HG03039 (cell line): ENCODE results near the gene PCSK6.
"Not testable (repeated sequence)": the region's sequence is repeated elsewhere in the genome, so short reads cannot be mapped to it uniquely, and the experiment has no call there.

Experiments used
- ATAC-seq: cut with Tn5 transposase; IDR thresholded peaks from one replicate; pipeline ENCODE4 v1.9.1; 2021; ENCODE audit warnings: mild to moderate bottlenecking, moderate library complexity; ENCODE audit not compliant: unreplicated experiment

PCSK6 gene

DNA sequence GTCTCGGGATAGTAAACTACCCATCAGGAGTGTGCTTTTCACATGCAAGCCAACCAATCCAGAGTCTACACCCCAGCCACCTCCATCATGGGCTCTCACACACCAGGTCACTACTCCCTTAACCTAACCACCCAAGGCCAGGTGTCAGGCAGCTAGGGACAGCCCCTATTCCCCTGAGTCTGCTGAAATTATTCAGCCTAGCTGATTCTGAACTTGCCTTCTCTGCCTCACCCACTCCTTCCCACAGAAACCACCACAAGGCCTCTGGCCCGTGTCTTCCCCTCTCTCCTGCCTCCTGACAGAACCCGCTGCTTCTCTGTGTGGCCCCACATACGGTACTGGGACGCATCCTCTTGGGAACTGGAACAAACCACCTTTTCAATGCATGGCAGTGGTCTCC is 82.1 kb downstream of the PCSK6 start:
- peak; percentile 98 for ATAC-seq

- ATAC-seq = peak; percentile 5
Observed at GRCh38 chr15:101406526-101407195, 82.8 kb downstream of the PCSK6 start.

DNA sequence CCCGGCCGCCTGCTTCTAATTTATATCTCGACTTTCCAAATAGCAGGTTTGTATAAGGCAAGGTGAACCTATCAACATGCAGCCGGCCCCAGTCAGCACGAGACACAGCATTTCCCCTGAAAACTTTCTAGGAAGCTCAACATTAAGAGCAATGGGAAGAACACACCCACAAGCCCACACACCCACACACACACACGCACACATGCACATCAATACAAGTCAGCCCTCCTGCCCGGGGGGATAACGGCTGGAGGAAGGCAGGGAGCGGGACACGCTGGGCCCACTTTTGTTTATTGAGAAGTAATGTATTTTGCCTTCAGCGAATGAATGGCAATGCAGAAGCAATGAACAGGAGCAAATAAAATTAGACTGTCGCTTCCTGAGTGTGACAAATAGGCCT is 83.5 kb downstream of the PCSK6 start:
- ATAC-seq = no peak

DNA sequence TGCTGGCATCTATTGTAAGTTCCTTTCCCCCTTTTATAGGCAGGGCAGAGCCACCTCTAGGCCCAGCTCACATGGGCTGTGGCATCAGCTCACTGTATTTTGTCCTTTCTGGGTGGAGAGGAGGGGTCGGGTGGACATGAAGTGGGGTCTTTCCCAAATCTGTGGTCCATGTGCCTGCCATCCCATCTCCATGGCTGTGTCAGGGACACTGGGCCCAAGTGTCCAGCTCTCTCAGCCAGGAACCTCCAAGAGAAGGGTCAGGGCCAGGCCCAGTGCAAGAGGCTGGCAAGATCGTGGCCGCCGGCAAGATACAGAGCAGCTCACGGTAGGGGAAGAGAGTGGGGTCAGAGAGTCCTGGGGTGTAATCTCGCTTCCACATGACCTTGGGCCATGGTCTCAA is 85.3 kb downstream of the PCSK6 start:
- ATAC-seq = no peak

GRCh38 chr15:101402883-101403282 is 86.6 kb downstream of the PCSK6 start:
- not testable (repeated sequence) for ATAC-seq

DNA sequence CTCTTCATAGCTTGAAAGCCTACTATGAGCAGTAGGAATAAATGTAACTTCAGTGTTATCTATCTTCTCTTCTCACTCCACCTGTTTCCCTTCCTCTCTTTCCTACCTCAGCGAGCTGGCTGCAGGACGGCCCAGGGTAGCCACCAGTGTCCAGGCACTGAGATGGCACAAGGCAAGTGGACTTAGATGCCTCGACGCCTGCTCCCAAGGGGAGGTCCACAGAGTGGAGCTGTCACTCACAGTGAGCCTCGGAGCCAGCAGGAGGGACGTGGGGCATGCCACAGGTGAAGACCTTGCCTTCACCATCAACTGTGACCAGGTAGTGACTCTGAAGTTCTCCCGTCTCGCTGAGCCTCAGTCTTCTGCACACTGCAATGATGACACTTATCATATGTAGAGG is 88.2 kb downstream of the PCSK6 start:
- ATAC-seq = no peak

- no peak for ATAC-seq
Observed at GRCh38 chr15:101399431-101399830, 90.1 kb downstream of the PCSK6 start.

- ATAC-seq = no peak
Observed at GRCh38 chr15:101398247-101398646, 91.3 kb downstream of the PCSK6 start.

GRCh38 chr15:101397521-101398003 is 91.9 kb downstream of the PCSK6 start:
- ATAC-seq = no peak

GRCh38 chr15:101396484-101397261 is 92.8 kb downstream of the PCSK6 start:
- ATAC-seq = no peak

DNA sequence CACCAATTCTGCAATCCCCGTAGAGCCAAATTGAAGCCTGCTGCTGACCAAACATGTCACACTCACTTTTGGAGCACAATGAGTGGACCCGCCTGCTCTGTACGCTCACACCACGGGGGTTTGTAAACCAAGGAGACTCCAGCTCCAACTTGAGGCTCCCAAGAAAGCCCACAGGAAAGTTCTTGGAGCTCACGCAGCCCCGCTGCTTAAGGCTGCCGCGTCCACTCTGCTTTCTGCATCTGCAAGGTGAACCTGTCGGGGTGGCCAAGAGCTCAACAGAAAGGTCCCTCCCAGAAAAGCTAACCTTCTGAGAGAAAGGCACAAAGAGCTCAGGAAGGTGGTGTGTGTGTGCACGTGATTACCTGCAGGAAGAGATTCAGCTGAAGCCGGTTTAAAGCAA is 94.9 kb downstream of the PCSK6 start:
- no peak for ATAC-seq

GRCh38 chr15:101394056-101394630 is 95.4 kb downstream of the PCSK6 start:
- no peak for ATAC-seq

DNA sequence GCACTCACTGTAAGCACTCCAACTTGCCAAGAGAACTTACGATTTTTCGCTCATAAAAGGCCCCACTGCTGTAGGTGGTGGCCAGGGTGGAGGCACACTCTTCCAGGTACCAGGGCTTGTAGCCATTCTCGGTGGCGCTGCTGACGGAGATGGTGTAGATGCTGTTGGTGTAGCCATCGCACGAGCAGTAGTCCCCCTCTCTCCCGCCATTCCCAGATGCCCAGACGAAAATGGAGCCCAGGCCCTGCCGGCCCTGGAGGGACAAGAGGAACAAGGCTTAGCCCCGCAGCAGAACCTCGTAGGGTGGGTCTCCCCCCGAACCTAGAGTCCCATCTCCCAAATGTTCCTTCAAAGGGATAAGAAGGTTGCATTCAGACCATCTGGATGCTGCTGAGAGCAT is 96.3 kb downstream of the PCSK6 start:
- ATAC-seq = no peak

DNA sequence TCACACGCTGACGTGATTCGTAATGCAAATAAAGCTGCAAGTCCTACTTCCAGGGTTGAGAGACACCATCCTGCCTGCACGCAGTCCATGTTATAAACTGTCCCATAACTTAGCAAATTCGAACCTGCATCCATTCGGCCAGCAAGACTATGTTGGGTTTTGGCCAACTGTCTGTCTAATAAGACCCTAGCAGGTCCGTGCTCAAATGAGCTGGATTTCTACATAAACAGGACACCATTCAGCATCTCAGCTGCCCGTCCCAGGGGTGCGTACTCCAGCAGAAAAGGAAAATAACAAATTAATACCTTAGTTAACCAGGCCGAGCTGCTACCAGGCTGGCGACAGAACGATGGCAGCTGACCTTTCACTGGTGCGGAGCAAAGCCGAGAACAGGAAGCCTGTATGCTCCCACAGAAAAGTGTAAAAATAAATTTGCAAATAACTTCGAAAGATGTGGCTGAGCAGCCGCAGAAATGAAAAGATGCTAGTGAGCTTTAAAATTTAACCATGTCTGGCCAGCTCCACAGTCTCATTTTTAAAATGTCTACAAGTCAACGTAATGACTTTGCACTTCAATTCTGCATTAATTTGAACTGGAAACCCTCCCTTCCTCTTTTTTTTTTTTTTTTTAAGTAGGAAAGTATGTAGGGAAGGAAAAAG is 97.4 kb downstream of the PCSK6 start:
- no peak for ATAC-seq

- no peak for ATAC-seq
Observed at GRCh38 chr15:101391431-101391830, 98.1 kb downstream of the PCSK6 start.

DNA sequence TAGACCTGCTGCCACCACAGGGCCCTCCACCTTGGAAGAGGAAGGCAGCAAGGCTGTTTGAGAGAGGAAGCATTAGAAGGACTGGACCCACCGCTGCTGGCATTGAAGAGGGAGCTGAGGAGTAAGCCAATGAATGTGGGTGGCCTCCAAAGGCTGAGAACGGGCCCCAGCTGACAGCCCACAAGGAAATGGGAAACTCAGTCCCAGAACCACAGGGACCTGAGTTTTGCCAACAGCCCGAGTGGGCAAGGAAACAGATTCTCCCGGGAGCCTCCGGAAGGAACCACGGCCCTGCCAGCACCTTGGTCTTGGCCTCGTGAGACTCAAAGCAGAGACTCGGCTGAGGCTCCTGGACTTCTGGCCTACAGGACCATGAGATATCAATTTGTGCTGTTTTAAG is 99.0 kb downstream of the PCSK6 start:
- ATAC-seq = no peak

DNA sequence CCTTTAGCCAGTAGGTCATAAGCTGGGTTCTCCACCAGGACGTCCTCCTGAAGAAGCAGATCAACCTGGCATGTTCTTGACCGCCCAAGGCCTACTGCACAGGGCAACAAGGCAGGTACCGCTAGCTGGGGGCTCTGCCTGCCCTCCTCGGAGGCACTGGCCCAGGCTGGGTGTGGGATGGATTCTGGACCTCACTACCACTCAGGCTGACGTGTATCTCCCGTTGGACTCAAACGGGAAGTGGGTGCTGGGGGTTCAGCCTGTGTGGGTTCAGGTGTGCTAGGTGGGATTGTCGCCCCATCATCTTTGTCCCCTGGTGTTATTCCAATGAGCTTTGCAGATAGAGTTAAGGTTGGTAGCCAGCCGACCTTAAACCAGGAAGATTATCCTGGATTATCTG is 99.4 kb downstream of the PCSK6 start:
- ATAC-seq = no peak

- ATAC-seq = no peak
Observed at GRCh38 chr15:101389362-101389761, 100.1 kb downstream of the PCSK6 start.

DNA sequence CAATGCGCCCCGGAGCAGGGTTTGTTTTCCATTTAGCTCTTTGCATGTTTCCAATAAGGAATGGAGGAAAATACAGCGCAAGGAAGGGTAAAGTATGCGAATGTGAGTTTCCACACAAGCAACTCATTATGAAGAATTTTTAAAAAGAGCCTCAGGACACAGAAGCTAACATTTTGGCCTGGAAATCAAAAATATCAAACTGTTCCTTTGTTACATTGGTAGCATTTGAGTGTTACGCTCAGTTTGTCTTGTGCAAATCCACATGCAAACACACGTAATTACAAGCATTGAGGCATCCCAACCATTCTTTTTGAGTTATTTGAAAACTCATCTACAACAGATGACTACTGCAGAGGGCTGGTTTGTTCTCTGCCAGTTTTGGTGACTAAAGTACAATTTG is 101.5 kb downstream of the PCSK6 start:
- no peak for ATAC-seq

- no peak for ATAC-seq
Observed at GRCh38 chr15:101387574-101387973, 101.9 kb downstream of the PCSK6 start.

GRCh38 chr15:101386967-101387366 is 102.5 kb downstream of the PCSK6 start:
- ATAC-seq = no peak

DNA sequence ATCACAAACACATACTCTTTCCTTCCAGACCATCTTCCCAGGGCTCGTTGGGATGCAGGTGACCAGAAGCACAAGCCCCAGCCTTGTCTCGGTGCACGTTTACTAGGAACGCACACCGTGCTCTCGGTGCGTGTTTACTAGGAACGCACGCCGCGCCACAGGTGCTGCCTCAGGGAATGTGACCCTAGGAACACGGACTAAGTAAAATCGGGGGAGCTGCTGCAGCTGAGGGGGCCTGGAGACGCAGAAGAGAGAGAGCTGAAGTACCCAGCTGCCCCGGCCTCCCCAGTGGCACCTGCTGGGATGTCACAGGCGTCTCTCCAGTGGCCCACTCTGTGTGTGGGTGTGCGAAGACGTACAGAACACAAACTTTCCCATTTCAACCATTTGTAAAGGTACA is 103.5 kb downstream of the PCSK6 start:
- no peak for ATAC-seq
